WI38 (cell line): ENCODE results near the gene RTP5.

Source experiments
- H3K4me3 ChIP-seq: 2 replicates; pipeline ENCODE4 v1.5.1; 2011; ENCODE audit warnings: low read depth, mild to moderate bottlenecking, control low read depth, low read length
- CTCF ChIP-seq: IDR thresholded peaks from 2 replicates; pipeline ENCODE4 v1.5.1; 2012; ENCODE audit warnings: low read depth, mild to moderate bottlenecking, control low read depth, low read length

The RTP5 gene

GRCh38 chr2:241857572-241858121, 11.9 kb upstream of the RTP5 start:
- H3K4me3 ChIP-seq = no peak overlapping the region
- no peak for TF ChIP-seq CTCF

GRCh38 chr2:241858206-241859016, 11.1 kb upstream of the RTP5 start, which contains the start of gene PDCD1:
Gene PDCD1, minus strand, starts transcription at chr2:241858894. Its CDS starts 56 bp downstream, at chr2:241858838.
- peak within 1 kb of the TSS; percentile 41 for H3K4me3 ChIP-seq
- TF ChIP-seq CTCF = no peak

GRCh38 chr2:241859017-241859435, 10.5 kb upstream of the RTP5 start:
- H3K4me3 ChIP-seq = no peak overlapping the region
- no peak for TF ChIP-seq CTCF

- no peak for TF ChIP-seq CTCF
- peak overlapping the region; percentile 41 for H3K4me3 ChIP-seq
Observed at GRCh38 chr2:241859436-241860183, 9.9 kb upstream of the RTP5 start.

- TF ChIP-seq CTCF = no peak
- H3K4me3 ChIP-seq = no peak overlapping the region
Observed at GRCh38 chr2:241860184-241861078, 9.1 kb upstream of the RTP5 start.

GRCh38 chr2:241861264-241861663, 8.3 kb upstream of the RTP5 start:
- TF ChIP-seq CTCF = no peak
- H3K4me3 ChIP-seq = no peak overlapping the region
